Measurements from ENCODE around the gene C1orf116. TPM values are rescaled to one million over a fixed set of nuclear protein-coding genes. Genes with fewer than 3 reads are reported as not detected.

Gene C1orf116
- polyA plus RNA-seq, 1 of the 3 experiments (the other 2 are of a cell fraction): 0.02 TPM

DNA sequence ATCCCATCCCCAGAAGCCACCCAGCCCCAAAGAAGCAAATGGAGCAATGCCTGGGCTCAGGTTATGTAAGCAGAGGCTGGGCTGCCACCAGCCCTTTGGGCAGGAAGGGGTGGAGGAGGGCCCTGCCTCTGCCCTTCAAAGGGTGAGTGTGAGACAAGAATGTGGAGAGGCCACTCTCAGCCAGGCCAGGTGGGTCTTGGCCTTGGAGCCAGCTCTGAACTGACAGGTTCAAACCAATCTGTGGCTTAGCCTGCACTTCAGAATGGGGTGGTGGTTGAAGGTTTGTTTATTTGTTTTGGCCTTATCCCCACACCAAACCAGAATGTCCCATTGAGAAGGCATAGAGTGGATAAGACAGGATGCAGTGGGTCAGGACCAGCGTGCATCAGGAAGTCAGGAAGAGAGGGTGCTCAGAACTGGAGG, 29.8 kb downstream of the C1orf116 start:
- Histone ChIP-seq H4K20me1 (ENCODE audit: insufficient read depth) (no peaks in the 10 kb centered on the region), H3K36me3 (replicated peaks in 1 of 2; ENCODE audit: control insufficient read depth in 1 of 2, insufficient read depth in 2 of 2, low read length in 1 of 2) (no peaks in the 10 kb centered on the region), H3K79me2 (ENCODE audit: insufficient read depth) (no peaks in the 10 kb centered on the region), H3K9me3 (no peaks in the 10 kb centered on the region), H3F3A (replicated peaks; ENCODE audit: insufficient read depth) (no peaks in the 10 kb centered on the region), H3K27ac (ENCODE audit: low read depth in 2 of 2, low read length in 1 of 2) (no peak overlapping the region), H2AFZ (ENCODE audit: low read depth) (no peak overlapping the region), H3K4me2 (no peak overlapping the region), H3K27me3 (ENCODE audit: insufficient read depth) (no peaks in the 10 kb centered on the region), H3K9ac (no peak overlapping the region), H3K4me3 (ENCODE audit: low read depth in 2 of 2, low read length in 1 of 2) (no peak overlapping the region), H3K4me1 (ENCODE audit: control insufficient read depth in 1 of 2, insufficient read depth in 2 of 2, low read depth in 1 of 2, low read length in 1 of 2) (peaks cover 6 to 10% of the 10 kb centered on the region in 2 experiments; a peak in 2 of 4 replicates), H3K9me2 (no peaks in the 10 kb centered on the region)
- POLR2A ChIA-PET: no interaction called here
- 38% methylated on average over 1 of the region's 1 CpG for WGBS (ENCODE audit: low lambda C conversion rate)
- TF ChIP-seq JUND (IDR thresholded peaks at IDR 0.05): no peak
- TF ChIP-seq TCF12 (IDR thresholded peaks at IDR 0.05): no peak
- no peak for TF ChIP-seq RXRA (IDR thresholded peaks at IDR 0.05; ENCODE audit: borderline replicate concordance, low read depth)
- no peak for TF ChIP-seq POLR2AphosphoS5 (IDR thresholded peaks at IDR 0.05; ENCODE audit: low read depth, low read length)
- no peak for TF ChIP-seq NFIC (IDR thresholded peaks at IDR 0.05; ENCODE audit: borderline replicate concordance)
- no peak for TF ChIP-seq EP300 (IDR thresholded peaks at IDR 0.05; ENCODE audit: borderline replicate concordance in 1 of 2, low read depth in 1 of 2, low read length in 1 of 2)
- TF ChIP-seq MEF2A (IDR thresholded peaks at IDR 0.05; ENCODE audit: borderline replicate concordance, low read depth): no peak
- TF ChIP-seq RFX5 (IDR thresholded peaks at IDR 0.05; ENCODE audit: low read length): no peak
- no peak for TF ChIP-seq CHD2 (IDR thresholded peaks at IDR 0.05; ENCODE audit: low read length, partially characterized antibody)
- TF ChIP-seq, protein P1, sequence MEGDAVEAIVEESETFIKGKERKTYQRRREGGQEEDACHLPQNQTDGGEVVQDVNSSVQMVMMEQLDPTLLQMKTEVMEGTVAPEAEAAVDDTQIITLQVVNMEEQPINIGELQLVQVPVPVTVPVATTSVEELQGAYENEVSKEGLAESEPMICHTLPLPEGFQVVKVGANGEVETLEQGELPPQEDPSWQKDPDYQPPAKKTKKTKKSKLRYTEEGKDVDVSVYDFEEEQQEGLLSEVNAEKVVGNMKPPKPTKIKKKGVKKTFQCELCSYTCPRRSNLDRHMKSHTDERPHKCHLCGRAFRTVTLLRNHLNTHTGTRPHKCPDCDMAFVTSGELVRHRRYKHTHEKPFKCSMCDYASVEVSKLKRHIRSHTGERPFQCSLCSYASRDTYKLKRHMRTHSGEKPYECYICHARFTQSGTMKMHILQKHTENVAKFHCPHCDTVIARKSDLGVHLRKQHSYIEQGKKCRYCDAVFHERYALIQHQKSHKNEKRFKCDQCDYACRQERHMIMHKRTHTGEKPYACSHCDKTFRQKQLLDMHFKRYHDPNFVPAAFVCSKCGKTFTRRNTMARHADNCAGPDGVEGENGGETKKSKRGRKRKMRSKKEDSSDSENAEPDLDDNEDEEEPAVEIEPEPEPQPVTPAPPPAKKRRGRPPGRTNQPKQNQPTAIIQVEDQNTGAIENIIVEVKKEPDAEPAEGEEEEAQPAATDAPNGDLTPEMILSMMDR (IDR thresholded peaks at IDR 0.05): no peak
- TF ChIP-seq, protein P2, sequence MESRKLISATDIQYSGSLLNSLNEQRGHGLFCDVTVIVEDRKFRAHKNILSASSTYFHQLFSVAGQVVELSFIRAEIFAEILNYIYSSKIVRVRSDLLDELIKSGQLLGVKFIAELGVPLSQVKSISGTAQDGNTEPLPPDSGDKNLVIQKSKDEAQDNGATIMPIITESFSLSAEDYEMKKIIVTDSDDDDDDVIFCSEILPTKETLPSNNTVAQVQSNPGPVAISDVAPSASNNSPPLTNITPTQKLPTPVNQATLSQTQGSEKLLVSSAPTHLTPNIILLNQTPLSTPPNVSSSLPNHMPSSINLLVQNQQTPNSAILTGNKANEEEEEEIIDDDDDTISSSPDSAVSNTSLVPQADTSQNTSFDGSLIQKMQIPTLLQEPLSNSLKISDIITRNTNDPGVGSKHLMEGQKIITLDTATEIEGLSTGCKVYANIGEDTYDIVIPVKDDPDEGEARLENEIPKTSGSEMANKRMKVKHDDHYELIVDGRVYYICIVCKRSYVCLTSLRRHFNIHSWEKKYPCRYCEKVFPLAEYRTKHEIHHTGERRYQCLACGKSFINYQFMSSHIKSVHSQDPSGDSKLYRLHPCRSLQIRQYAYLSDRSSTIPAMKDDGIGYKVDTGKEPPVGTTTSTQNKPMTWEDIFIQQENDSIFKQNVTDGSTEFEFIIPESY (IDR thresholded peaks at IDR 0.05; ENCODE audit: borderline replicate concordance, low read depth): no peak
- CTCF ChIA-PET: interaction anchor here (4.3 kb wide), 1 partner anchor 22 kb away, joined by 39 read pairs; no protein-coding TSS in a partner anchor
- DNase-seq: no peak

DNA sequence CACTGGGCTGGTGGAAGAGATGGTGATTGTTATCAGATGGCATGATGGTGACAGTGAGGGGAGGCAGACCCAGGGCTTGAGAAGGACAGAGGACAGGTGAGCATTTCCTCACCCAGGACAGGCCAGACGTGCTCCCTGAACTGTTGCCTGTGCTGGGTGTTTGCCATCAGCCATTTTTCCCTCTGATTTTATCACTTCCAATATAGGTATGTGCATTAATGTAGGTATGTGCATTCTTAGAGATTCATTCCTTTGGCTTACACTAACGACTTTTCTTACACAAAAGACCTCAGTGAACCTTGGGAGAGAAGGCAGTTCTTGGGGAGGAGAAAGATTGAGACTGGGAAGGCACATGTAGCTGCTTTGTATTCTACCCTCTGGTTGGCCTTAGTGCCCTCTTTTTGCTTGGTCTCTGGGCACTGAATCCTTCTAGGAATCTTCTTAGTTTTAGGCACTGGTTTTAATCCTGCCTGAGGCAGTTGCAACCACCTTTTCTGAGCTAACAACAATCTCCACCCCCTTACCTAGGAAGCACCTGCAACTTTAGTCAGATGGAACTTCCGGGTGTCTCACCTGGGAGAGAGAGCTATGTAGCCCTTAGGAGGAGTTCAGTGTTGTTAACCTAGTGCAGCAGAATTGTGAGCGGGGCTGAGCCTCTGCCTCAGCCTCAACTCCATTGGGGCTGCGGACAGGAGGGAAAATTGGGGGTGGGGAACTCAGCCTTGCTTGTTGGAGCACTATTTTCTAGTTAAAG, 30.9 kb downstream of the C1orf116 start:
- ChIA-PET CTCF (interaction anchor here (0.6 to 0.7 kb wide), 2 partner anchors 19 to 266 kb away, joined by 3 read pairs; no protein-coding TSS in a partner anchor), POLR2A (no interaction called here)
- no peak for DNase-seq
- TF ChIP-seq ELF1 (IDR thresholded peaks at IDR 0.05): no peak
- no peak for TF ChIP-seq NFIC (IDR thresholded peaks at IDR 0.05; ENCODE audit: borderline replicate concordance)
- TF ChIP-seq FOXJ3 (CRISPR knock-in tag; IDR thresholded peaks at IDR 0.05): no peak
- TF ChIP-seq RAD21 (IDR thresholded peaks at IDR 0.05; ENCODE audit: low read length): no peak
- TF ChIP-seq YY1 (IDR thresholded peaks at IDR 0.05; ENCODE audit: low read depth): no peak
- TF ChIP-seq CHD2 (IDR thresholded peaks at IDR 0.05; ENCODE audit: low read length, partially characterized antibody): no peak
- TF ChIP-seq TAF1 (IDR thresholded peaks at IDR 0.05; ENCODE audit: borderline replicate concordance, low read depth, low read length): no peak
- TF ChIP-seq EZH2phosphoT487 (IDR thresholded peaks at IDR 0.05; ENCODE audit: borderline replicate concordance, low read depth): no peak
- TF ChIP-seq MEF2A (IDR thresholded peaks at IDR 0.05; ENCODE audit: borderline replicate concordance, low read depth): no peak
- TF ChIP-seq GABPA (IDR thresholded peaks at IDR 0.05; ENCODE audit: low read depth): no peak
- TF ChIP-seq EP300 (IDR thresholded peaks at IDR 0.05; ENCODE audit: borderline replicate concordance in 1 of 2, low read depth in 1 of 2, low read length in 1 of 2): no peak
- TF ChIP-seq RFX5 (IDR thresholded peaks at IDR 0.05; ENCODE audit: low read length): no peak
- TF ChIP-seq, protein P3, sequence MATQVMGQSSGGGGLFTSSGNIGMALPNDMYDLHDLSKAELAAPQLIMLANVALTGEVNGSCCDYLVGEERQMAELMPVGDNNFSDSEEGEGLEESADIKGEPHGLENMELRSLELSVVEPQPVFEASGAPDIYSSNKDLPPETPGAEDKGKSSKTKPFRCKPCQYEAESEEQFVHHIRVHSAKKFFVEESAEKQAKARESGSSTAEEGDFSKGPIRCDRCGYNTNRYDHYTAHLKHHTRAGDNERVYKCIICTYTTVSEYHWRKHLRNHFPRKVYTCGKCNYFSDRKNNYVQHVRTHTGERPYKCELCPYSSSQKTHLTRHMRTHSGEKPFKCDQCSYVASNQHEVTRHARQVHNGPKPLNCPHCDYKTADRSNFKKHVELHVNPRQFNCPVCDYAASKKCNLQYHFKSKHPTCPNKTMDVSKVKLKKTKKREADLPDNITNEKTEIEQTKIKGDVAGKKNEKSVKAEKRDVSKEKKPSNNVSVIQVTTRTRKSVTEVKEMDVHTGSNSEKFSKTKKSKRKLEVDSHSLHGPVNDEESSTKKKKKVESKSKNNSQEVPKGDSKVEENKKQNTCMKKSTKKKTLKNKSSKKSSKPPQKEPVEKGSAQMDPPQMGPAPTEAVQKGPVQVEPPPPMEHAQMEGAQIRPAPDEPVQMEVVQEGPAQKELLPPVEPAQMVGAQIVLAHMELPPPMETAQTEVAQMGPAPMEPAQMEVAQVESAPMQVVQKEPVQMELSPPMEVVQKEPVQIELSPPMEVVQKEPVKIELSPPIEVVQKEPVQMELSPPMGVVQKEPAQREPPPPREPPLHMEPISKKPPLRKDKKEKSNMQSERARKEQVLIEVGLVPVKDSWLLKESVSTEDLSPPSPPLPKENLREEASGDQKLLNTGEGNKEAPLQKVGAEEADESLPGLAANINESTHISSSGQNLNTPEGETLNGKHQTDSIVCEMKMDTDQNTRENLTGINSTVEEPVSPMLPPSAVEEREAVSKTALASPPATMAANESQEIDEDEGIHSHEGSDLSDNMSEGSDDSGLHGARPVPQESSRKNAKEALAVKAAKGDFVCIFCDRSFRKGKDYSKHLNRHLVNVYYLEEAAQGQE (IDR thresholded peaks at IDR 0.05; ENCODE audit: low read depth, low read length): no peak
- Histone ChIP-seq H3K79me2 (ENCODE audit: insufficient read depth) (no peaks in the 10 kb centered on the region), H3K4me3 (ENCODE audit: low read depth in 2 of 2, low read length in 1 of 2) (no peak overlapping the region), H3K9ac (no peak overlapping the region), H3F3A (replicated peaks; ENCODE audit: insufficient read depth) (no peaks in the 10 kb centered on the region), H3K4me2 (no peak overlapping the region), H4K20me1 (ENCODE audit: insufficient read depth) (no peaks in the 10 kb centered on the region), H3K27ac (ENCODE audit: low read depth in 2 of 2, low read length in 1 of 2) (no peak overlapping the region), H3K36me3 (replicated peaks in 1 of 2; ENCODE audit: control insufficient read depth in 1 of 2, insufficient read depth in 2 of 2, low read length in 1 of 2) (no peaks in the 10 kb centered on the region), H3K4me1 (ENCODE audit: control insufficient read depth in 1 of 2, insufficient read depth in 2 of 2, low read depth in 1 of 2, low read length in 1 of 2) (peaks cover 0 to 7% of the 10 kb centered on the region in 2 experiments; a peak in 2 of 4 replicates), H3K9me3 (no peaks in the 10 kb centered on the region), H3K27me3 (ENCODE audit: insufficient read depth) (no peaks in the 10 kb centered on the region; the same call in 1 of the 2 replicates), H3K9me2 (no peaks in the 10 kb centered on the region), H2AFZ (ENCODE audit: low read depth) (no peak overlapping the region)
- WGBS (ENCODE audit: low lambda C conversion rate): 29% methylated on average over 5 of the region's 5 CpGs

Measured in SK-N-SH (cell line).